ENCODE measurements around the gene PTPN4.
A peak's percentile ranks its signal among the peaks of the same experiment; 100 is the strongest.
"Not testable (repeated sequence)": the region's sequence is repeated elsewhere in the genome, so short reads cannot be mapped to it uniquely, and the experiment has no call there.

PTPN4 gene

GRCh38 chr2:119801040-119801439 lies 41.3 kb downstream of the PTPN4 start:
- no peak for DNase-seq

- DNase-seq, result not testable (repeated sequence)
Measured at GRCh38 chr2:119801989-119802388, 42.3 kb downstream of the PTPN4 start.

GRCh38 chr2:119803101-119803500 lies 43.4 kb downstream of the PTPN4 start:
- DNase-seq, result no peak

- not testable (repeated sequence) for DNase-seq
Measured at GRCh38 chr2:119804409-119804808, 44.7 kb downstream of the PTPN4 start.

GRCh38 chr2:119808516-119809147 lies 48.9 kb downstream of the PTPN4 start:
- no peak for DNase-seq

- no peak for DNase-seq
Measured at GRCh38 chr2:119809339-119810048, 49.8 kb downstream of the PTPN4 start.

GRCh38 chr2:119810049-119810630 lies 50.4 kb downstream of the PTPN4 start:
- DNase-seq, result no peak

- no peak for DNase-seq
Measured at GRCh38 chr2:119814216-119814615, 54.5 kb downstream of the PTPN4 start.

- no peak for DNase-seq
Measured at GRCh38 chr2:119818792-119819191, 59.1 kb downstream of the PTPN4 start.

GRCh38 chr2:119819846-119820245 lies 60.1 kb downstream of the PTPN4 start:
- DNase-seq, result no peak

- DNase-seq, result no peak
Measured at GRCh38 chr2:119820275-119820674, 60.6 kb downstream of the PTPN4 start.

GRCh38 chr2:119821266-119821665 lies 61.5 kb downstream of the PTPN4 start:
- no peak for DNase-seq

- DNase-seq, result peak in 6 of 56 donors; percentile 1 to 27 (median 13)
Measured at GRCh38 chr2:119823734-119824334, 64.1 kb downstream of the PTPN4 start.

- peak in 8 of 56 donors; percentile 3 to 46 (median 11) for DNase-seq
Measured at GRCh38 chr2:119826370-119826961, 66.7 kb downstream of the PTPN4 start.

- no peak for DNase-seq
Measured at GRCh38 chr2:119827866-119828507, 68.3 kb downstream of the PTPN4 start.

- no peak for DNase-seq
Measured at GRCh38 chr2:119836455-119837142, 76.9 kb downstream of the PTPN4 start.

GRCh38 chr2:119837350-119837749 lies 77.6 kb downstream of the PTPN4 start:
- DNase-seq, result no peak

GRCh38 chr2:119837759-119838158 lies 78.0 kb downstream of the PTPN4 start:
- no peak for DNase-seq

GRCh38 chr2:119838179-119838578 lies 78.5 kb downstream of the PTPN4 start:
- no peak for DNase-seq

GRCh38 chr2:119841550-119841949 lies 81.8 kb downstream of the PTPN4 start:
- no peak for DNase-seq

GRCh38 chr2:119846021-119846420 lies 86.3 kb downstream of the PTPN4 start:
- DNase-seq, result no peak
